Fibroblast of pulmonary artery (primary cell): ENCODE data around the gene SLC30A3.

Experiments
- DNase-seq: peaks from one replicate; pipeline ENCODE4 v3.0.0-alpha.2; 2010; ENCODE audit warnings: low read depth
- H3K4me3 ChIP-seq: replicated peaks from 2 replicates; pipeline ENCODE4 v1.5.1; 2011; ENCODE audit warnings: low read depth, mild to moderate bottlenecking, control low read depth, low read length, moderate library complexity
- CTCF ChIP-seq: IDR thresholded peaks from 2 replicates; pipeline ENCODE4 v1.5.1; 2011; ENCODE audit warnings: mild to moderate bottlenecking, control low read depth, low read length, inconsistent platforms; ENCODE audit errors: missing control alignments

The SLC30A3 gene

GRCh38 chr2:27220091-27220490 is 42.8 kb downstream of the SLC30A3 start:
- no peak for TF ChIP-seq CTCF
- DNase-seq = no peak
- H3K4me3 ChIP-seq = no peak overlapping the region

- TF ChIP-seq CTCF = no peak
- no peak overlapping the region for H3K4me3 ChIP-seq
- DNase-seq = no peak
Measured at GRCh38 chr2:27219091-27219490, 43.8 kb downstream of the SLC30A3 start.

GRCh38 chr2:27218614-27219013 is 44.2 kb downstream of the SLC30A3 start:
- no peak overlapping the region for H3K4me3 ChIP-seq
- no peak for TF ChIP-seq CTCF
- DNase-seq = no peak

- DNase-seq = peak; percentile 84
- H3K4me3 ChIP-seq = peak within 1 kb of the TSS; percentile 81
- no peak for TF ChIP-seq CTCF
Measured at GRCh38 chr2:27217173-27218121, 45.4 kb downstream of the SLC30A3 start, which contains the start of gene CAD. CAD (plus strand) TSS chr2:27217369; CDS start chr2:27217552, 183 bp downstream.

GRCh38 chr2:27216416-27217137 is 46.3 kb downstream of the SLC30A3 start:
- DNase-seq = no peak
- H3K4me3 ChIP-seq = peak overlapping the region; percentile 81
- TF ChIP-seq CTCF = no peak

GRCh38 chr2:27214941-27215340 is 47.9 kb downstream of the SLC30A3 start:
- DNase-seq = no peak

More at GRCh38 chr2:27214941-27215340, 47.9 kb downstream of the SLC30A3 start:
- TF ChIP-seq CTCF = no peak
- no peak overlapping the region for H3K4me3 ChIP-seq
